ENCODE data around the gene MFRP.

The MFRP gene

DNA sequence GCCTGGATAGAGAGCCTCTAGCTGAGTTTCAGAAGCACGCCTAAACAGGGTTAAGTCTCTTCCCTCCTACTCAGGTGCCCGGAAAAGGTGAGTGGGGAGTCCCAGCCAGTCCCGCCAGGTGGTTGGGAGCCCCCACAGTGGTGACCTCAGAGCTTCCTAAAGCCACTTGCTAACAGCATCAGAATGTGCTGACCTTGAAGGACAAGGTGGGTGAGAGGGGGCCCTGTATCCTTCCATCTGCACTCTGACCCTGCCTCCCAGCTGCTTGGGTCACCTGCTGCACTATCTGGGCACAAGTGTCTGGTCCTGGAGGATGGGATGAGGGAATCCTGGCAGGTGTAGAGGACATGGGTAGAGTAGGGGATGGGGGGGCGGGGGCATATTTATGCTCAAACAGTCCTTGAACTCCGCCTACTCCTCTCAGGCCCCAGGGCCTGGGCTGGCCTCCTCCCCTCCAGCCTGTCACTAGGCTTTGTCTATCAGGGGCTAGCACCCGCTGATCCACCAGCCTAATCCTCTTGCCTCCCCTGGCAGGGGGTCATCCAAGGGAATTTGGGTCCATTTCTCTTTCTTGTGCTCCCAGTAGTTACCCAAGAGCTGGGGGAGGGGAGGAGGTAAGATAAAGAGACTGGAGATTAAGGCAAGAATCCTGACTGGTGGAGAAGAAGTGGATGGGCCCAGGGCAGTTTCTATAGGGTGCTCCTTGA, 31.6 kb upstream of the MFRP start:
- H3K9ac ChIP-seq (ENCODE audit: low read depth, low read length), result no peak overlapping the region
- H3K36me3 ChIP-seq (ENCODE audit: insufficient read depth, low read depth, low read length), result no peaks in the 10 kb centered on the region
- peaks cover 27% of the 10 kb centered on the region for H3K27me3 ChIP-seq (ENCODE audit: insufficient read depth, low read length)
- no peak overlapping the region for H3K27ac ChIP-seq (ENCODE audit: low read length)
- no peaks in the 10 kb centered on the region for H3K9me3 ChIP-seq (ENCODE audit: insufficient read depth, low read depth, low read length)
- peaks cover 43% of the 10 kb centered on the region for H3K4me1 ChIP-seq (ENCODE audit: insufficient read depth, low read length)
- H3K4me3 ChIP-seq (ENCODE audit: low read length), result peak overlapping the region; percentile 31; the same call in 1 of the 2 replicates

DNA sequence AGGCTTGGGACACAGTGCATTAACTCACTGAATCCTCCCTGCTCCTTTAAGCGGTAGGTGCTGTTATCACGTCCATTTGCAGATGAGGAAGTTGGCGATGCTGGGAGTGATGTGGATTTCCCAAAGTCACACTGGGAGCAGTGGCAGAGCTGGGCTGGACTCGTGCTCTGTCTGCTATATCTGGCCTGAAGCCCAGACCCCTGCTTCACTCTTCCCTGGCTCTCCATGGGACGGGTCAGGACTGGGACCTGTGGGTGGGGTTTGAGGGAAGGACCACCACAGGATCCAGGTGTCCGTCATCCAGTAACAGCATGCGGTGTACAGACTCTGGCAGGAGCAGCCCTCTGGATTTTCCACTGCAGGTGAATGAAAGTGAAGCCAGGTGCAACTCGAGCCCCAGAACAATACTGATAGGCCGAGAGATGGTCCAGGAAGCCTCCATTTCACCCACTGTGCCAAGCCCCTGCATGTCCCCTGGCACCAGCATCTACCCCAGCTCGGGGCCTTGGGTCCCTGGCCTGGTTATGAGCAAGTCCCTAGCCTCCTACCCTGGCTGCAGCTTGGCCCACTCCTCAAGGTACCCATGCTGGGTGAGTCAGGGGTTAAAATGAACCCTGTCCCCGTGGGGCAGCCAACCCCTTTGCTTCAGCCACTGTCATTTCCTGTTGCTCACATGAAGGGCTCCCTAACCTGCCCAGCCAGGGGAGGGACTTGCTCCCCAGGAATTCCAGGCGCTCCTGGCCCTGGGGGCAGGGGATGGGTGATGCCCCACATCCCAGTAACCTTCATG, 30.8 kb upstream of the MFRP start:
- Histone ChIP-seq H3K4me1 (ENCODE audit: insufficient read depth, low read length) (peaks cover 43% of the 10 kb centered on the region), H3K27ac (ENCODE audit: low read length) (no peak overlapping the region), H3K4me3 (ENCODE audit: low read length) (no peak overlapping the region), H3K27me3 (ENCODE audit: insufficient read depth, low read length) (peaks cover 24% of the 10 kb centered on the region), H3K9ac (ENCODE audit: low read depth, low read length) (no peak overlapping the region), H3K36me3 (ENCODE audit: insufficient read depth, low read depth, low read length) (no peaks in the 10 kb centered on the region), H3K9me3 (ENCODE audit: insufficient read depth, low read depth, low read length) (no peaks in the 10 kb centered on the region)

DNA sequence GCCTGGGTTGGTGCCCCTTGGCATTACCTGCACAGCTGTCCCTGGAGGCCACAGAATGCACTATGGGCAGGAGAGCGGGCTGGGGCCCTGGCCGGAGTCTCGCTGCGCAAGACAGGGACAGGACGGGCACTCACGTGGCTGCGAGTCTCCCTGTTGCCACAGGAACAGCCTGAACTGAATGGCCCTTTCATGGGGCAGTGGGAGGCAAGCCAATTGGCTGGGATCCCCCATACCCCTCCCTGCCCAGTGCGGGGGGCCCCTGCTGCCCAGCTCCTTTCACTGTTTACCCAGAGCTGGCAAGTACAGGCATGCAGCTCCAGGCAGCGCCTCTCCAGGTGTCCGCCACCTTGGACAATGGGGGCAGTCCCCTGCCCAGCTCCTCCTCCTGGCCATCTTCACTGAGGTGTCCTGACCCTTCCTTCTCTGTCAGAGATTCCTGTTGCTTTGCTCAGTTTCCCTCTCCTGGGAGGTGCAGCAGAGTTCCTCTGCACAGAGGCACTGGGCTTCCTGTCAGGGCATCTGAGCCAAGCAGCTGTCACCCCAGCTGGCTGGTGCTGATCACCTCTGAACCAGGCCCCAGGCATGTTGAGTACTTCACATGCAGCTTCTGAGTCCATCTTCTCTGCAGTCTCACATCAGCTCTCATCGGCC, 29.8 kb upstream of the MFRP start:
- Histone ChIP-seq H3K9me3 (ENCODE audit: insufficient read depth, low read depth, low read length) (no peaks in the 10 kb centered on the region), H3K36me3 (ENCODE audit: insufficient read depth, low read depth, low read length) (no peaks in the 10 kb centered on the region), H3K9ac (ENCODE audit: low read depth, low read length) (no peak overlapping the region), H3K27ac (ENCODE audit: low read length) (no peak overlapping the region), H3K4me1 (ENCODE audit: insufficient read depth, low read length) (peaks cover 44% of the 10 kb centered on the region), H3K4me3 (ENCODE audit: low read length) (no peak overlapping the region), H3K27me3 (ENCODE audit: insufficient read depth, low read length) (peaks cover 24% of the 10 kb centered on the region)

DNA sequence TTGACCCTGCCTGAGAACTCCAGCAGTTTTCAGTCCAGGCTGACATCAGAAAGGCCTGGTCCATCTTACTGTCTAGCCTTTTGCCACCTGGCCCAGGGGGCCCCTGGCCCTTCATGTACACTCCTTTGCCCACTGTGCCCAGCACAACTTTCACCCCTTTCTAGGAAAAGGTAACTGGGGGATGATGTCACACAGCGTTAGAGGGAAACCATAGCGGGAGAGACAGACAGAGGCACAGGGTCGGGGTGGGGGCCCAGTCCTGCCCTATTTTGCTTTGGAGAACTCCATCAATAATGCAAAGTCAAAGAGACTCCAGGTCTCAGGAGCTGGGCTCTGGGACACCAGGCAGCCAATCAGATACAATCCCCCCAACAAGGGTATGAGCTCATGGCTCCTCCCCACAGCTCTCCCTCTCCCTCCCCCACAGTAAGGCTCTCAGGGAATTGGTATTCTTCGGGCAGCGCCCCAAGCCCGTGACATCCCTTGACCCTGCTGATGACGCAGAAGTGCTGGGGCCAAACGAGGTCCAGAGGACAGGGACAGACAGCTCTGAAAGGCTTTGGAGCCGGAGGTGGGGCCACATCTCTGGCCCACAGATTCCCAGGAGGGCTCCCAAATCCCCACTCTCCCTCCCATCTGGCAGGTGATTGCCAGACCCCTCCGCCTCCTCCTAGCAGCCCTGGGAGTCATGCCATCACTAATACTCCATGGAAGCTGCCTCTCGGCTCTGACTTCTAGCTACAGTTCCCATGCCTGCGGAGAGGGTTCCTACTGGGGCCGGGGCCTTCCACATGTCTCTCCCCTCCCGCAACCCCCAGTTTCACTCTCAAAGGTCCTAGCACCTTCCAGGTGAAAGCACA, 29.1 kb upstream of the MFRP start:
- Histone ChIP-seq H3K4me1 (ENCODE audit: insufficient read depth, low read length) (peaks cover 42% of the 10 kb centered on the region), H3K9me3 (ENCODE audit: insufficient read depth, low read depth, low read length) (no peaks in the 10 kb centered on the region), H3K9ac (ENCODE audit: low read depth, low read length) (no peak overlapping the region), H3K27me3 (ENCODE audit: insufficient read depth, low read length) (peaks cover 16% of the 10 kb centered on the region), H3K27ac (ENCODE audit: low read length) (no peak overlapping the region), H3K4me3 (ENCODE audit: low read length) (no peak overlapping the region), H3K36me3 (ENCODE audit: insufficient read depth, low read depth, low read length) (no peaks in the 10 kb centered on the region)

DNA sequence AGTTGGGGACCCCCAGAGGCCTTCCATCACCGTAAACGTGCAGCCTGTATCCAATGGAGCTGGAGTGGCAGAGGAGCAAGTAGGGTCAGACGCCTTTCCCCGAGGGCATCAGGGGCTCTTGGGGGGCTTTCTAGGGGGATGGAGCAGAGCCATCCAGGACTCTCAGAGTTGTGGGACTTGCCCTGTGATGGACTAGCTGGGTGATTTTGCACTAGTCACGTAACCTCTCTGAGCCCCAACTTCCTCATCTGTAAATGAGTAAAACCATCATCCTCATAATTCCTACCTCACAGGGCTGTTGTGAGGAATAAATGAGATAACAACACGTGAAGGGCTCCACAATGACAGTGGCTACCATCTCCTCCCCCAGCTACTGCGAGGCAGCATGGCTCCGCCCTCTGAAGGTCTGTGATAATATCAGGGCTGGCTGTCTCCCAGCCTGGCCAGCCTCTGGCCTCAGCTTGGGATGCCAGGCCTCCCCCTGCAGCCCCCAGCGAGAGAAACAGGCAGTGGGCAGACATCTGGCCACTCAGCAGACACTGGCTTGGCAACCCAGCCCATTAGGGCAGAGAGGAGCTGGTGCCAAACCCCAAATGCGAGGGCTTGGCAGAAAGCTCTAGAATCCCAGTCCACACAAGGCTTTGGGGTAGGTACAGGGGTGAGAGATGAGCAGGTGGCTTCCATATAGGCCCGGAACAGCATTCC, 28.3 kb upstream of the MFRP start:
- peaks cover 36% of the 10 kb centered on the region for H3K4me1 ChIP-seq (ENCODE audit: insufficient read depth, low read length)
- H3K27me3 ChIP-seq (ENCODE audit: insufficient read depth, low read length), result peaks cover 10% of the 10 kb centered on the region; the same call in 1 of the 2 replicates
- H3K36me3 ChIP-seq (ENCODE audit: insufficient read depth, low read depth, low read length), result no peaks in the 10 kb centered on the region
- H3K27ac ChIP-seq (ENCODE audit: low read length), result no peak overlapping the region
- H3K9ac ChIP-seq (ENCODE audit: low read depth, low read length), result no peak overlapping the region
- no peaks in the 10 kb centered on the region for H3K9me3 ChIP-seq (ENCODE audit: insufficient read depth, low read depth, low read length)
- H3K4me3 ChIP-seq (ENCODE audit: low read length), result no peak overlapping the region

DNA sequence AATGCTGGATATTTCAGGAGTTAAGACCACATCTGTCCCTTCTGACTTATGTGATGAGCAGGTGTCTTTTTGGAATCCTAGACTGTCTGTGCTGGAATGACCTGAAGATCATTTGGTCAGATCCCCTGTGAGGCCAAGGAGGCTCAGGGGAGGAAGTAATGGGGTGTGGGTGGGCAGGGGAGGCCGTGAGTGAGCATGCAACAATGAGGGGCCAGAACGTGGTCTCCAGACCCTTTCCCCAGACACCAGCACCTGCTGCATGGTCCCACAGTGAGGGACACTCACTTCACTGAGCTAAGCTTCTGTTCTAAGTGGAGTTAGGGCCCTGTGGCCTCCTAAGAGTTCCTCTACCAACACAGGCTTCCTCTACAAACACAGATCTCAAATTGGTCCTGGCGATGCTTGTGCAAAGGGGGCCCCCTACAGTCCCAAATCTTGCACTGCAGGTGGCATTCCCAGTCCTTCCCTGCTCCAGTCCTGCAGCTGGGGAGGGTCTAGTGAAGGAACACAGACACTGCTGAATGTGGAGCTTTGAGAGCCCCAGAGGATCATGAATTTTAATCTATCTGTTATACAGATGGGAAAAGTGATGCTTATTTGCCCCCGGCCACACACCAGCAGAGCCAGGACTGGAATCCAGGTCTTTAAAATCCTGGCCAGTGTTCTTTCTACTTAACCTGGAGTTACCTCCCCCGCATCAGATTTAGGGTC, 27.6 kb upstream of the MFRP start:
- H3K9me3 ChIP-seq (ENCODE audit: insufficient read depth, low read depth, low read length), result no peaks in the 10 kb centered on the region
- H3K9ac ChIP-seq (ENCODE audit: low read depth, low read length), result no peak overlapping the region

DNA sequence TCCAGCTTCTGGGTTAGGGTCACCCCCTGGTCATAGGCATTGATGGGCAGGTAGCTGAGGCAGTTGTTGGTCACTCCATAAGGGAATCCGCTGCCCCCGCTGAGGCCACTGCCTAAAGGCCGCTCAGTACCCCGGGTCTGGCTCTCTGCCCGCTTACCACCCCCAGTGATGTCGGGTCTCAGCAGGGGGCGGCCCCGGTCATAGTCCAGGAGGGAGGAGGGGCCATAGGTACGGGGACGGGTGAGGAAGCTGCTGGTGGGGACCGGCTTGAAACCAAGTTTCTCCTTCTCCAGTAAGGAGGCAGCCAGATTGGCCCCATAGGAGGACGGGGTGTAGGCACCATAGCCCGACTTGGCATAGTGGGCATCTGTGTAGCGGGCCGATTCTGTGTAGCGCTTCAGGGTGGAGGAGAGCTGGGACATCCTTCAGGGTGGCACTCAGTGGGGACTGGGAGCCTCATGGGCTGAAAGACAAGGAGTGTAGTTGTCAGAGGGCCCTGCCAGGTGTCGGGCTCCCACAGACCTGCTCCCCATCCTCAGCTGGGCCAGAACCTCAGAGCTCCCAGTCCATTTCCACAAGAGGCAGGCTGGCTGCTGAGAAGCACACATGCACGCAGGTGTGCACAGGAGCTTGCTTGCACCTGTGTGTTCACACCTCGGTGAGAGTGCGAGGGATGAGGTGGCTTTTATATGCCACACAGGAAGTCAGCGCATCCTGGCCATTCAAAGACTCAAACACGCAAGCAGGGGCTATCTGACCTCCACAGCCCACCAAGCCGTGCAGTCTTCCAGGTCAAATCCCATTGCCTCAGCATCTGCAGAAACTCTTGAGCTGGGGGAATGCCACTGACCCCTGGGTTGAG, 26.8 kb upstream of the MFRP start:
- peaks cover 28% of the 10 kb centered on the region for H3K4me1 ChIP-seq (ENCODE audit: insufficient read depth, low read length)
- H3K27me3 ChIP-seq (ENCODE audit: insufficient read depth, low read length), result no peaks in the 10 kb centered on the region; the same call in 1 of the 2 replicates
- H3K27ac ChIP-seq (ENCODE audit: low read length), result no peak overlapping the region
- no peak overlapping the region for H3K9ac ChIP-seq (ENCODE audit: low read depth, low read length)
- H3K36me3 ChIP-seq (ENCODE audit: insufficient read depth, low read depth, low read length), result no peaks in the 10 kb centered on the region
- H3K4me3 ChIP-seq (ENCODE audit: low read length), result no peak overlapping the region
- H3K9me3 ChIP-seq (ENCODE audit: insufficient read depth, low read depth, low read length), result no peaks in the 10 kb centered on the region

More for the DNA sequence above, 27.6 kb upstream of the MFRP start:
- Histone ChIP-seq H3K4me3 (ENCODE audit: low read length) (no peak overlapping the region), H3K27ac (ENCODE audit: low read length) (no peak overlapping the region), H3K27me3 (ENCODE audit: insufficient read depth, low read length) (peaks cover 3% of the 10 kb centered on the region; the same call in 1 of the 2 replicates), H3K36me3 (ENCODE audit: insufficient read depth, low read depth, low read length) (no peaks in the 10 kb centered on the region), H3K4me1 (ENCODE audit: insufficient read depth, low read length) (peaks cover 32% of the 10 kb centered on the region)

DNA sequence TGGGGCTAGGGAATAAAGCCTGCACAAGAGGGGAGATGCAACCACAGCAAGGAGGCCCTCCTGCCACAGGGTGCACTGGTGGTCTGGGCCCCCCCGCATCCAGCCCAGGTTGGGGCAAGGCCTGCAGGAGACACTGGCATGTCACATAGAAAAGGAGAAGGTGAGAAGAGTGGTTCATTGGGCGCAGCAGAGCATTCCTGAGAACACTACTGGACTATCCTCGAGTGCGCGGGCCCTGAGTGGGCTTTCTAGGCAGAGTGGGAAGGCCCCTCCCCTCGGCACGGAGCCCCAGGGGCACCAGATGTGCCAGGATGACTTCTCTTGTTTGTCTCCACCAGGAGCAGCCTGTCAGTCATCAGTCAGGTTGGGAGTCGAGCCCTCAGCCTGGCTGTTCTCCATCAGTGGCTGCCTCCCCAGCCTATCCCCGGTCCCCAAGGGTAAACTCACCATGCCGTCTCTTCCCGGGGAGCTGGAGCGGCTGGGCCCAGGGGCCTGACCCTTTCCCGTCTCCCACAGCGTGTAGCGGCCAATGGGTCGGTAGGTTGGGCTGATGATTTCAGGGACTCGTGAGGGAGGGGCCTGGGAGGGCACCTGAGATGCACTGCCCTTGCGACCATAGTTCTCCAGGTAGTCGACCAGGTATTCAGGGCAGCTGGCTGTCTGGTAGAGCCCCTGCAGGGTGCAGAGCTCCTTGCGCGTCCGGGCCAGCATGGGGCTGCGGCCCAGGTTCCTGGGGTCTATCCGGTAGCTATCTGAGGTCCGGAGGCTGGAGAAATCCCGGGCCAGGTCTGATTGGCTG, 26.0 kb upstream of the MFRP start:
- H3K4me3 ChIP-seq (ENCODE audit: low read length), result no peak overlapping the region
- H3K9ac ChIP-seq (ENCODE audit: low read depth, low read length), result no peak overlapping the region
- H3K4me1 ChIP-seq (ENCODE audit: insufficient read depth, low read length), result peaks cover 30% of the 10 kb centered on the region
- H3K27me3 ChIP-seq (ENCODE audit: insufficient read depth, low read length), result peaks cover under 1% of the 10 kb centered on the region; the same call in 1 of the 2 replicates
- H3K36me3 ChIP-seq (ENCODE audit: insufficient read depth, low read depth, low read length), result no peaks in the 10 kb centered on the region
- H3K9me3 ChIP-seq (ENCODE audit: insufficient read depth, low read depth, low read length), result no peaks in the 10 kb centered on the region
- no peak overlapping the region for H3K27ac ChIP-seq (ENCODE audit: low read length)

DNA sequence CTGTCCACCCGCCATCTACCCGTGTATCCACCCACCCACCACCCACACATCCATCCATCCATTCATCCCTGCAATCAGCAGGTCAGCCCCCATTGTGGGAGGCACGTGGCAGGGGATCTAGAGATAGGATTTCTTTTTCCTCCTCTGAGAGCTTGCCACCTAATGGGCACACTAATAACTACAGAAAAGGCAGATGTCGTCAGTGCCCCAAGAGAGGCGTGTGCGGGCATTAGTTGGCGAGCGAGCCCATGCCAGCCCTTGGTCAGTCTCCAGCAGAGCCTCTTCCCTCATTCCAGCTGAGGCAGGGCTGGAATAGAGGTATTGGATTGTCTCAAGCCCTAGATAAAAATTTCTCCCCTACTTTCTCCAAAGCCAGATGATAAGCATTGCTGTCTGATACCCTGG, 25.3 kb upstream of the MFRP start:
- Histone ChIP-seq H3K4me1 (ENCODE audit: insufficient read depth, low read length) (peaks cover 27% of the 10 kb centered on the region; the same call in 1 of the 2 replicates), H3K9ac (ENCODE audit: low read depth, low read length) (no peak overlapping the region), H3K27me3 (ENCODE audit: insufficient read depth, low read length) (peaks cover 7% of the 10 kb centered on the region), H3K9me3 (ENCODE audit: insufficient read depth, low read depth, low read length) (no peaks in the 10 kb centered on the region), H3K27ac (ENCODE audit: low read length) (no peak overlapping the region), H3K36me3 (ENCODE audit: insufficient read depth, low read depth, low read length) (no peaks in the 10 kb centered on the region), H3K4me3 (ENCODE audit: low read length) (no peak overlapping the region)

All from iPS-20b (cell line).